Measurements from ENCODE around the gene LSM3. TPM values are rescaled to one million over a fixed set of nuclear protein-coding genes. Genes with fewer than 3 reads are reported as not detected.
"Not testable (repeated sequence)": the region's sequence is repeated elsewhere in the genome, so short reads cannot be mapped to it uniquely, and the experiment has no call there.

Gene LSM3
- total RNA-seq, 1 donor from 2014 or later = 24.9 TPM

DNA sequence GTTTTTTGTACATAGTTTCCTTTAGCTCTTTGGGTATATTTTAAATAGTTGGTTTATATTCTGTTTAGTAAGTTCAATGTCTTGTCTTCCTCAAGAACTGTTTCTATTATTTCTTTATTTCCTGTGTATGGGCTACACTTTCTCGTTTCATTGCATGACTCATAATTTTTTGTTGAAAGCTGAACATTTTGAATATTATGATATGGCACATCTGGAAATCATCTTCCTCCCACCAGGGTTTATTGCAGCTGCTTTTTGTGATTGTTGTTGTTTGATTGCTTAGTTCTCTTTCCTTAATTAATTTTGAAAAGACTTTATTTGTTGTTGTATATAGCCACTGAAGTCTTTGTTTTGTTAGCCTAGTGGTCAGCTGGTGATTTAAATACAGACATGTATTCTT lies 43.8 kb downstream of the LSM3 start:
- H3K4me3 ChIP-seq (ENCODE audit: low read depth, low read length) = no peak overlapping the region
- DNase-seq (ENCODE audit: low read depth) = no peak
- no peak for TF ChIP-seq CTCF (conservative IDR thresholded peaks at IDR 0.05; ENCODE audit: low read depth, low read length)

DNA sequence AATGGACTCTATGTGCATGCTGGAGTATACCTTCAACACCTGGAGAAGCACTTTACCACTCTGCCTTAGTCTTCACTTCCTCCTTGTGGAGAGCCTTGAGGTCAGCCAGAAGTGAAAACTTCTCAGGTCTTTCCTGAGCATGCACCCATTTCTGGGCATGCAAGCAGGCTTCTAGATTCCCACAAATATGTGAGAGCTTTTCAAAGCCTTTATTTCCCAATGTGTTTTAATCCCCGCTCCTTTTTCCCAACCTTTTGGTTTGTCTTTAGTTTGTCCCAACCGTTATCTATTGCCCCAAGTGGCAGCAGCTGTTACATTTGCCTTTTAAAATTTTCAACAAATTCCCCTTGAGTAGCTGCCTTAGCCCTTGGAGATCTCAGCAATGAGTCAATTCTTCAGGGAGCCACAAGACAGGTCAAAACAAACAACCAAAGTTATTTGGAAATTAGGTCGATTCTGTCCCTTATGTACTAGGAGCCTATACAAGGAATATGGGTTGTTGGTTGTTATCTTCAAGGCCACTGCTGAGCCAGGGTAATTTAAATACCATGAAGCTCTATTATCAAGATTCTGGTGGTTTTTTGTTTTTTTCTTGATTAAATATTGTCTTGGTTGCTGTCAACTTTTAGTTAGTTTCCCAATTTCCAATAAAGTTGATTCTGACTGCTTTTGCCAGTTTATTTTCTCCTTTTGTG lies 44.4 kb downstream of the LSM3 start:
- DNase-seq (ENCODE audit: low read depth) = no peak
- TF ChIP-seq CTCF (conservative IDR thresholded peaks at IDR 0.05; ENCODE audit: low read depth, low read length) = no peak
- no peak overlapping the region for H3K4me3 ChIP-seq (ENCODE audit: low read depth, low read length)

DNA sequence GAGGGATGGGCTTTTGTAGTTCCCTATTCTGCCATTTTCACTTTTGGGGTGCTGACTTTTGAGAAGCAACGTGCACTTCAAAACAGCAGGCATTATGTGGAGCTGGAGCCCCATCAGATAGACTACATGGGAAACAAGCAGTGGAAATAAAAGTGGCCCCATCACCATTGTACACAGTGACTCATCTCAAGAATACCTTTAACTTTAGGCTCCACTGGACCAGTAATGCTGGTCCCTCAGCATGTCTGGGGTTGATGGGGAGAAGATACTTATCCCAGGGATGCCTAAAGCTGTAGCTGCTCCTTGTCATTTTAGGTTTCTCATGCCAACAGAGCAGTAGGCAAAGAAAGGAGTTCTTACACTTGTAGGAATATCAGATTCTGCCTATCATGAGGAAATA lies 45.0 kb downstream of the LSM3 start:
- DNase-seq (ENCODE audit: low read depth) = no peak
- no peak overlapping the region for H3K4me3 ChIP-seq (ENCODE audit: low read depth, low read length)
- no peak for TF ChIP-seq CTCF (conservative IDR thresholded peaks at IDR 0.05; ENCODE audit: low read depth, low read length)

- no peak for DNase-seq (ENCODE audit: low read depth)
- H3K4me3 ChIP-seq (ENCODE audit: low read depth, low read length) = no peak overlapping the region
- TF ChIP-seq CTCF (conservative IDR thresholded peaks at IDR 0.05; ENCODE audit: low read depth, low read length) = no peak
These were observed 46.3 kb downstream of the LSM3 start for GRCh38 chr3:14224895-14225294.

- DNase-seq (ENCODE audit: low read depth) = no peak
- no peak for TF ChIP-seq CTCF (conservative IDR thresholded peaks at IDR 0.05; ENCODE audit: low read depth, low read length)
These were observed 46.8 kb downstream of the LSM3 start for GRCh38 chr3:14225421-14225820.

GRCh38 chr3:14226351-14226750 lies 47.7 kb downstream of the LSM3 start:
- DNase-seq (ENCODE audit: low read depth); H3K4me3 ChIP-seq (ENCODE audit: low read depth, low read length): not testable (repeated sequence)

More at GRCh38 chr3:14225421-14225820, 46.8 kb downstream of the LSM3 start:
- H3K4me3 ChIP-seq (ENCODE audit: low read depth, low read length) = no peak overlapping the region

- TF ChIP-seq CTCF (conservative IDR thresholded peaks at IDR 0.05; ENCODE audit: low read depth, low read length) = no peak
- no peak for DNase-seq (ENCODE audit: low read depth)
- H3K4me3 ChIP-seq (ENCODE audit: low read depth, low read length) = no peak overlapping the region
These were observed 49.2 kb downstream of the LSM3 start for GRCh38 chr3:14227856-14228255.

Data from epithelial cell of proximal tubule (primary cell).